ENCODE measurements around the gene NUTF2. TPM values are rescaled to one million over a fixed set of nuclear protein-coding genes. Genes with fewer than 3 reads are reported as not detected.

NUTF2 gene
- total RNA-seq, 4 donors from 2014 or later: 31.6 to 153 (median 58.4) TPM

DNA sequence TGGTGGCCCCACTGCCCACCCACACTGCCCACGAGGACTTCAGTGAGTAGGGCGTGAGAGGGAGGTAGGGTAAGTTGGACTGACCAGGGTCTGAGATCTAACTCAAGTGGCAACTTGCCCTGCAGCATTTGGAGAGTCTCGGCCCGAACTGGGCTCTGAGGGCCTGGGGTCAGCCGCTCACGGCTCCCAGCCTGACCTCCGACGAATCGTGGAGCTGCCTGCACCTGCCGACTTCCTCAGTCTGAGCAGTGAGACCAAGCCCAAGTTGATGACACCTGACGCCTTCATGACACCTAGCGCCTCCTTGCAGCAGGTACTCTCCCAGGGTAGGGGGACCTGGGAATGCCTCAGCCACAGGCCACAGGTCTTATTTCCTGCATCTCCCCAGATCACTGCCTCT is 32.7 kb downstream of the NUTF2 start:
- H3K4me3 ChIP-seq (replicated peaks in 1 of 3): no peak overlapping the region
- H3K9me3 ChIP-seq: no peaks in the 10 kb centered on the region
- no peaks in the 10 kb centered on the region for H3K27me3 ChIP-seq
- H3K36me3 ChIP-seq: peaks cover 58 to 77% of the 10 kb centered on the region in 2 donors
- WGBS, 2 donors: 93 to 94% methylated on average over 12 of the region's 12 CpGs
- H3K4me1 ChIP-seq: peaks cover 8 to 12% of the 10 kb centered on the region in 2 donors
- TF ChIP-seq, protein P1, sequence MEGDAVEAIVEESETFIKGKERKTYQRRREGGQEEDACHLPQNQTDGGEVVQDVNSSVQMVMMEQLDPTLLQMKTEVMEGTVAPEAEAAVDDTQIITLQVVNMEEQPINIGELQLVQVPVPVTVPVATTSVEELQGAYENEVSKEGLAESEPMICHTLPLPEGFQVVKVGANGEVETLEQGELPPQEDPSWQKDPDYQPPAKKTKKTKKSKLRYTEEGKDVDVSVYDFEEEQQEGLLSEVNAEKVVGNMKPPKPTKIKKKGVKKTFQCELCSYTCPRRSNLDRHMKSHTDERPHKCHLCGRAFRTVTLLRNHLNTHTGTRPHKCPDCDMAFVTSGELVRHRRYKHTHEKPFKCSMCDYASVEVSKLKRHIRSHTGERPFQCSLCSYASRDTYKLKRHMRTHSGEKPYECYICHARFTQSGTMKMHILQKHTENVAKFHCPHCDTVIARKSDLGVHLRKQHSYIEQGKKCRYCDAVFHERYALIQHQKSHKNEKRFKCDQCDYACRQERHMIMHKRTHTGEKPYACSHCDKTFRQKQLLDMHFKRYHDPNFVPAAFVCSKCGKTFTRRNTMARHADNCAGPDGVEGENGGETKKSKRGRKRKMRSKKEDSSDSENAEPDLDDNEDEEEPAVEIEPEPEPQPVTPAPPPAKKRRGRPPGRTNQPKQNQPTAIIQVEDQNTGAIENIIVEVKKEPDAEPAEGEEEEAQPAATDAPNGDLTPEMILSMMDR (IDR thresholded peaks at IDR 0.05): no peak
- TF ChIP-seq POLR2A (IDR thresholded peaks at IDR 0.05): no peak
- no peak overlapping the region for H3K27ac ChIP-seq
- intact Hi-C loops (cut with DNase I): no loop called here
- DNase-seq: no peak

DNA sequence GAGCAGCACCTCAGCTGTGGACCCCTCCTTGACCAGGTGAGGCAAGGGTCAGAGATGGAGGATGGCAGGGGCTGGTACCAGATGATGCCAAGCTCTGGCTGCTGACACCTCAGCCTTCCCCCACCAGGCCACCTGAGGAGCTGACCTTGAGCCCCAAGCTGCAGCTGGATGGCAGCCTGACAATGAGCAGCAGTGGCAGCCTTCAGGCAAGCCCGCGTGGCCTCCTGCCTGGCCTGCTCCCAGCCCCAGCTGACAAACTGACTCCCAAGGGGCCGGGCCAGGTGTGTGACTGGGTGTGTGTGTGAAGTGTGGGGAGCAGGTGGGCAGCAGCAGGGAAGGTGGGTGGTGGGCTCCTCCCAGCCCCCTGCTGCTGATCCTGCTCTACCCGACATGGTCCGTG is 33.2 kb downstream of the NUTF2 start:
- no peaks in the 10 kb centered on the region for H3K27me3 ChIP-seq
- no peaks in the 10 kb centered on the region for H3K9me3 ChIP-seq
- intact Hi-C loops (cut with DNase I): loop anchor here (5.0 kb wide), 2 partner anchors 47 to 162 kb away; no protein-coding TSS in a partner anchor
- peaks cover 58 to 77% of the 10 kb centered on the region in 2 donors for H3K36me3 ChIP-seq
- no peak for DNase-seq
- H3K4me3 ChIP-seq (replicated peaks in 1 of 3): no peak overlapping the region
- H3K4me1 ChIP-seq: peaks cover 4 to 9% of the 10 kb centered on the region in 2 donors
- no peak for TF ChIP-seq POLR2A (IDR thresholded peaks at IDR 0.05)
- TF ChIP-seq, protein P1 (IDR thresholded peaks at IDR 0.05): no peak
- WGBS, 2 donors: 87 to 98% methylated on average over 2 to 4 of the region's 5 CpGs
- H3K27ac ChIP-seq: no peak overlapping the region

DNA sequence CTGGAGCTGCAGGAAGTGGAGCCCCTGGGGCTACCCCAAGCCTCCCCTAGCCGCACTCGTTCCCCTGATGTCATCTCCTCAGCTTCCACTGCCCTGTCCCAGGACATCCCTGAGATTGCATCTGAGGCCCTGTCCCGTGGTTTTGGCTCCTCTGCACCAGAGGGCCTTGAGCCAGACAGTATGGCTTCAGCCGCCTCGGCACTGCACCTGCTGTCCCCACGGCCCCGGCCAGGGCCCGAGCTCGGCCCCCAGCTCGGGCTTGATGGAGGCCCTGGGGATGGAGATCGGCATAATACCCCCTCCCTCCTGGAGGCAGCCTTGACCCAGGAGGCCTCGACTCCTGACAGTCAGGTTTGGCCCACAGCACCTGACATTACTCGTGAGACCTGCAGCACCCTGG is 33.9 kb downstream of the NUTF2 start:
- H3K4me1 ChIP-seq: peaks cover 0 to 4% of the 10 kb centered on the region in 2 donors
- no peaks in the 10 kb centered on the region for H3K9me3 ChIP-seq
- 92 to 97% methylated on average over 13 of the region's 13 CpGs for WGBS, 2 donors
- no peak for DNase-seq
- intact Hi-C loops (cut with DNase I): loop anchor here (5.0 kb wide), 2 partner anchors 47 to 162 kb away; no protein-coding TSS in a partner anchor
- TF ChIP-seq, protein P1 (IDR thresholded peaks at IDR 0.05): no peak
- TF ChIP-seq POLR2A (IDR thresholded peaks at IDR 0.05): no peak
- H3K4me3 ChIP-seq (replicated peaks in 1 of 3): no peak overlapping the region
- H3K27me3 ChIP-seq: no peaks in the 10 kb centered on the region
- no peak overlapping the region for H3K27ac ChIP-seq
- peaks cover 58 to 77% of the 10 kb centered on the region in 2 donors for H3K36me3 ChIP-seq

DNA sequence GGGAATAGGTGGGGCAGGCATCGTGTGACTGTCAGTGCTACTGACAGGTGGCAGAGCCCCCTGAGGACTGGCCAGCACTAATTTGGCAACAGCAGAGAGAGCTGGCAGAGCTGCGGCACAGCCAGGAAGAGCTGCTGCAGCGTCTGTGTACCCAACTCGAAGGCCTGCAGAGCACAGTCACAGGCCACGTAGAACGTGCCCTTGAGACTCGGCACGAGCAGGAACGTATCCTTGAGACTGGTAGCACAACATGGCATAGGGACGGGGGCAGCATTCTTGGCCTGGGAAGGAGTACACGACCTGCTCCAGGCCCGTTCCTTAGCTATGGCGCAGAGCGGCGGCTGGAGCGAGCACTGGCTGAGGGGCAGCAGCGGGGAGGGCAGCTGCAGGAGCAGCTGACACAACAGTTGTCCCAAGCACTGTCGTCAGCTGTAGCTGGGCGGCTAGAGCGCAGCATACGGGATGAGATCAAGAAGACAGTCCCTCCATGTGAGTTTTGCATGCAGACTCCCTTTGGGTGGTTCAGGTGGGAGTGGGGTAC is 35.0 kb downstream of the NUTF2 start:
- Histone ChIP-seq H3K9me3 (no peaks in the 10 kb centered on the region), H3K27ac (no peak overlapping the region), H3K36me3 (peaks cover 58 to 77% of the 10 kb centered on the region in 2 donors), H3K4me1 (peaks cover 0 to 4% of the 10 kb centered on the region in 2 donors), H3K4me3 (replicated peaks in 1 of 3) (no peak overlapping the region), H3K27me3 (no peaks in the 10 kb centered on the region)
- WGBS, 2 donors: 94 to 95% methylated on average over 13 to 20 of the region's 21 CpGs
- intact Hi-C loops (cut with DNase I): loop anchor here (5.0 kb wide), 2 partner anchors 46 to 161 kb away; no protein-coding TSS in a partner anchor
- TF ChIP-seq POLR2A (IDR thresholded peaks at IDR 0.05): no peak
- TF ChIP-seq, protein P1 (IDR thresholded peaks at IDR 0.05): no peak
- DNase-seq: no peak

DNA sequence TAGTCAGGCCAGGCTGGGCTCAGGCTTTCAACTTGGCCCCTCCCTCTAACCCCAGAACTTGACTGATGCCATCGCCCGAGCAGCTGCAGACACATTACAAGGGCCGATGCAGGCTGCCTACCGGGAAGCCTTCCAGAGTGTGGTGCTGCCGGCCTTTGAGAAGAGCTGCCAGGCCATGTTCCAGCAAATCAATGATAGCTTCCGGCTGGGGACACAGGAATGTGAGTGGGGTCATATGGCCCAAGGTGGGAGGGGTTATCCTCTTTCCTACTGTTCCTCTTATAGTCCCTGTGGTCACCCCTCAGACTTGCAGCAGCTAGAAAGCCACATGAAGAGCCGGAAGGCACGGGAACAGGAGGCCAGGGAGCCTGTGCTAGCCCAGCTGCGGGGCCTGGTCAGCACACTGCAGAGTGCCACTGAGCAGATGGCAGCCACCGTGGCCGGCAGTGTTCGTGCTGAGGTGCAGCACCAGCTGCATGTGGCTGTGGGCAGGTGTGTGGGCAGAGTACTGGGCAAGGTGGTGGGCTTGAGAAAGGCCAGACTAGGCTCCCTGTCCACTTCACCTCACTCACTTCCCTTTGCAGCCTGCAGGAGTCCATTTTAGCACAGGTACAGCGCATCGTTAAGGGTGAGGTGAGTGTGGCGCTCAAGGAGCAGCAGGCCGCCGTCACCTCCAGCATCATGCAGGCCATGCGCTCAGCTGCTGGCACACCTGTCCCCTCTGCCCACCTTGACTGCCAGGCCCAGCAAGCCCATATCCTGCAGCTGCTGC is 35.8 kb downstream of the NUTF2 start:
- peaks cover 50 to 69% of the 10 kb centered on the region in 2 donors for H3K36me3 ChIP-seq
- 85 to 86% methylated on average over 15 to 17 of the region's 18 CpGs for WGBS, 2 donors

More for the DNA sequence above, 35.8 kb downstream of the NUTF2 start:
- H3K27me3 ChIP-seq: no peaks in the 10 kb centered on the region
- no peak overlapping the region for H3K27ac ChIP-seq
- H3K9me3 ChIP-seq: no peaks in the 10 kb centered on the region
- peaks cover 0 to 4% of the 10 kb centered on the region in 2 donors for H3K4me1 ChIP-seq
- TF ChIP-seq, protein P1 (IDR thresholded peaks at IDR 0.05): no peak
- no peak for TF ChIP-seq POLR2A (IDR thresholded peaks at IDR 0.05)
- no peak for DNase-seq
- intact Hi-C loops (cut with DNase I): loop anchor here (5.0 kb wide), 2 partner anchors 45 to 160 kb away; no protein-coding TSS in a partner anchor
- H3K4me3 ChIP-seq (replicated peaks in 1 of 3): no peak overlapping the region

All from thyroid gland (tissue), 4 donors.